GM12801 (cell line): Measurements from ENCODE around the gene SPP2.

Source experiments
- TF ChIP-seq, protein P1 (sequence below): IDR thresholded peaks from one replicate; pipeline ENCODE4 v1.5.1; 2011; ENCODE audit warnings: control low read depth; ENCODE audit not compliant: insufficient read length; ENCODE audit errors: extremely low read depth

SPP2 gene

DNA sequence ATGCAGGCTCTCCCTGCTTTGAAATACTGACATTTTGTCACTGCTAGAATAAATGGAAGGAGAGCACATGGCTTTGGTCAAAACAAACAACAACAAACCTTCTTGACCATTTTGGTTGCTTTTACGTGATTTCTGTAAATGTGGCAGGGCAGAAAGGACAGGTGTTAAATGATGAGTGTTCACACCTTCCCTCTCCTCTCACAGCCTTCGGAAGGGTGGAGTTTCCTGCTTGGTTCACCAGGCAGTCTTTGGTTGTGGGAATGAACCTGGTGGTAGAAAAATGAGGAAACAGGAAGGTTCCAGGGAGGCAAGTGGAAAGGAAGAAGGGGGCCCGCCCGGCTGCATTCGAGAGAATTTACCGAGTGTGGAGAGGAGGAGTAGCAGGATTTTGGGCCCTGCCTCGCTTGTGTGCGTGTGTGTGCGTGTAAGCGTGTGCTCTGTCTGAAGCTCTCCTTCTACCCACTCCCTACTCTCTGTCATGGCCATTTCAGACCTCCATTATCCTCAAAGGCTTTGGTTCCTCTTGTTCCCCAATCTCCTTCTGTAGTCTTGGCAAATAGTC lies 23.7 kb upstream of the SPP2 start:
- TF ChIP-seq, protein P1, sequence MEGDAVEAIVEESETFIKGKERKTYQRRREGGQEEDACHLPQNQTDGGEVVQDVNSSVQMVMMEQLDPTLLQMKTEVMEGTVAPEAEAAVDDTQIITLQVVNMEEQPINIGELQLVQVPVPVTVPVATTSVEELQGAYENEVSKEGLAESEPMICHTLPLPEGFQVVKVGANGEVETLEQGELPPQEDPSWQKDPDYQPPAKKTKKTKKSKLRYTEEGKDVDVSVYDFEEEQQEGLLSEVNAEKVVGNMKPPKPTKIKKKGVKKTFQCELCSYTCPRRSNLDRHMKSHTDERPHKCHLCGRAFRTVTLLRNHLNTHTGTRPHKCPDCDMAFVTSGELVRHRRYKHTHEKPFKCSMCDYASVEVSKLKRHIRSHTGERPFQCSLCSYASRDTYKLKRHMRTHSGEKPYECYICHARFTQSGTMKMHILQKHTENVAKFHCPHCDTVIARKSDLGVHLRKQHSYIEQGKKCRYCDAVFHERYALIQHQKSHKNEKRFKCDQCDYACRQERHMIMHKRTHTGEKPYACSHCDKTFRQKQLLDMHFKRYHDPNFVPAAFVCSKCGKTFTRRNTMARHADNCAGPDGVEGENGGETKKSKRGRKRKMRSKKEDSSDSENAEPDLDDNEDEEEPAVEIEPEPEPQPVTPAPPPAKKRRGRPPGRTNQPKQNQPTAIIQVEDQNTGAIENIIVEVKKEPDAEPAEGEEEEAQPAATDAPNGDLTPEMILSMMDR = no peak

DNA sequence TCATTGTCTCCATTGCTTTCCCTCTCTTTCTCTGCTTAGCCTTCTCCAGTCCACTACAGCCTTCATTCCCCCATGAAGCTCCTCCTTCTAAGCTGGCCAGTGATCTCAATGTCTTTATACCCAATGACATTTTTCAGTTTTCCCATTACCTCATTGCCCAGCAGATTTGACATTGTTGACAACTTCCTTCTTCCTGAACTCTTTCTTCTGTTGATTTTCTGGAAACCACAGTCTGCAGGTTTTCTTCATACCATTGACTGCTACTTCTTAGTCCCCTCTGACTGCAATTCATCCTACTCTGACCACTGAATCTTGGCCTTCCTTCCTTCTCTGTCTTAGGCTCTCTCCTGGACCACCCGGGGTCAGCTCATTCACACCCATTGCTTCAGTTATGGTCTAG lies 22.9 kb upstream of the SPP2 start:
- TF ChIP-seq, protein P1 = no peak

DNA sequence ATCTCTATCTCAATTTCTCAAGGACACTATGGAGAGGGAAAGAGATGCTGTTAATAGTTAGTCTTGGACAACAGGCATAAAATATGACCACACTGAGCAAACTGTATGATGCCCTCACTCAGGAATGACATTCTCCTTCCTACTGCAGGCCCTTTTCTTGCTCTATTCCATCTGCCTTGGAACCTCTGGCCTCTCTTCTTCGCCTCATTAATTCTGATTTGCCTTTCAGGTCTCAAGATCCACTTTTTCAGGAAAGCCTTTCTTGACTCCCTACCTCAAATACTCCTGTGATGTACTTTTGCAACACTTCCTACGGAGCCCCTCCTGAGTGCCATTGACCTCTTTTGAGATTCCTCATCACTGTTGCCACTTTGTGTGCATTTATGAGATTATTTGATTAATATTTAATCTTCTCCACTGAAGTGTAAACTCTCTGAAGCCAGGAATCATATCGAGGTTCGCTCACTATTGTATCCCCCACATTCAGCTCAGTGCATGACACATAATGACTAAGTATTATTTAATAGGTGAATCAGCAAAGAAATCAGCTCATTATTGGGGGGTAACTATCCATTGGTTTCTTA lies 21.3 kb upstream of the SPP2 start:
- TF ChIP-seq, protein P1 = no peak

DNA sequence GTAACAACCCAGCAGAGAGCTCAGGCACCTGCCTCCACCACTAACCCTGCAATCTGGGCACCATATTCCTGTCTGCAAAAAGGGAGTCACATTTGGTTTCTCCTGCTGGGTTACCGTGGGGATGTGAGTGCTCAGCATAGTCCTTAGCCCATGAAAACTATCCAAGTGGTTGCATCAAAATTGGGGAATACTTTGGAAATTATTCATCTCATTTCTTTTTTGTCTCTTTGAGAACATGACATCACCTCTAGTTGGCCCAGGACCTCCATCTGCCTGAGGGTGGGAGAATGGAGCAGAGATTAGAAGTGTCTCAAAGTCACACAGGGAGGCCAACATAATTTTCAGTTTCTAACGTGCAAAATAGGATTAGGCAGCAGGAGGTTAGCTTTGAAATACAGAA lies 19.3 kb upstream of the SPP2 start:
- TF ChIP-seq, protein P1 = no peak

DNA sequence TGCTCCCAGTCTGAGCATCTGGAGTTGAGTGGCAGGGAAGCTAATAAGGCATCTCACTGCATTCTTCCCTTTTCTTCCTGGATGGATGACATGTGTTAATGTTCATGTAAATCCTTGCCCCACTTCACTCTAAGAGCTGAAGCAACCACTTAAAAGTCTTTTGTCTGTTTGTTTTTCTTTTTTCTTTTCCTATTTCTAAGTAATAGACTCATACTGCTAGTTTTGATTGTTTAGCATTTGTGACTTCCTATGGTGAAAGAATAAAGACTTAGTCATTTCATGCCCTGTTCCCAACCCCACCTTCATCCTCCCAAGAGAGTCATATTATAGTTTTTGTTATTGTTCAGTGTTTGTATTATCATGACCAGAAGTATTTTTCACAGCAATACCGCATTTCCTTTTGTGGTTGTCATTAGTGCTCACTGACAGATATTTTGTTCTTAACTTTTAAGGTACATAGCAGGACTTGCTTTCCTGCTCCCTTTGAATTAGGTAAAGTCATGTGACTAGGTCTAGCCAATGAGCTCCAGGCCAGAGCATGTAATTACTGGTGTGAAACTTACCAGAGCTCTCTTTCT lies 18.1 kb upstream of the SPP2 start:
- TF ChIP-seq, protein P1 = no peak

DNA sequence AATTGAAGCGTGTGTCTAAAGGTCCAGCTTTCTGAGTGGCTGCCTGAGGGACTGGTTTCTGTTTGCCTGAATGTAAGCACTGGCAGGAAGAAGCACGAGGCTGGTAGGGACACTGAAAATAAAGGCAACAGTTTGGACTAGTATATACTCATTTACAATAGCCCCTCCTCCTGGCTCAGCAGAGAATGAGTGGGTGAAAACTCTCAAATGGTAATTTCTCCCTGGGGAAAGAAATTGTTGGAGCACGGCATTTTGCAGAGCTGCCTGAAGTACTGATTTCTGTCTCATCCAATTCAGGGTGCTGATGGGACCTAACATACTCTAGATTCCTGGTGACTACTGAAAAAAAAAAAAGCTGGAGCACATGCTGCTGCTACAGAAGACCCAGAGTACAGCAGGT lies 17.3 kb upstream of the SPP2 start:
- TF ChIP-seq, protein P1 = no peak

DNA sequence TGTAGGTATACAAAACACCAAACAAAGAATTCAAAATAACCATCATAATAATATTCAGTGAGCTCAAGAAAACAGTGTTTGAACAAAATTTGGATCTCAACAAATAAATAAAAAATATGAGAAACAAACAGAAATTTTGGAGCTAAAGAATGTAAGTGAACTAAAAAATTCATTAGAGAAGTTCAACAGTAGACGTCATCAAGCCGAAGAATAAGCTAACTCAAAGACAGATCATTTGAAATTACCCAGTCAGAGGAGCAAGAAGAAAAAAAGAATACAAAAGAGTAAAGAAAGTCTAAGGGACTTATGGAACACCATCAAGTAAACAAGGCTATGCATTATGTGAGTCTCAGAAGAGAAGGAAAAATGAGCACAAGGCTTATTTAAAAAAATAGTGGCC lies 16.6 kb upstream of the SPP2 start:
- TF ChIP-seq, protein P1 = no peak
